ENCODE results near the gene DNAH7. TPM values are rescaled to one million over a fixed set of nuclear protein-coding genes. Genes with fewer than 3 reads are reported as not detected.

DNAH7 gene
- total and polyA plus RNA-seq, 10 of the 15 experiments (the other 5 are each of a cell fraction or from before 2014, with no cell fraction given) = 0.05 to 0.61 (median 0.16) TPM

- no peak for TF ChIP-seq ZBTB33 (IDR thresholded peaks at IDR 0.05)
These were observed 165.8 kb downstream of the DNAH7 start (continued) for GRCh38 chr2:195902857-195903256.

GRCh38 chr2:195899226-195899625 is 169.4 kb downstream of the DNAH7 start:
- FAIRE-seq (no peak), DNase-seq (ENCODE audit: low read depth, low spot score) (no peak), ATAC-seq (no peak)
- H3K9me3 ChIP-seq (replicated peaks; ENCODE audit: control insufficient read depth, insufficient read depth, low read length) = no peaks in the 10 kb centered on the region
- ChIA-PET POLR2A (no interaction called here), CTCF (no interaction called here), RAD21 (ENCODE audit: unreplicated experiment) (no interaction called here), SMC1A (ENCODE audit: uncharacterized antibody, unreplicated experiment) (no interaction called here)
- no peak overlapping the region for H3K27ac ChIP-seq (ENCODE audit: control insufficient read depth, insufficient read depth)
- no peaks in the 10 kb centered on the region for H4K20me1 ChIP-seq (ENCODE audit: control insufficient read depth, insufficient read depth)
- in situ Hi-C loops (cut with MboI) = no loop called here
- H3K4me2 ChIP-seq (ENCODE audit: control insufficient read depth, insufficient read depth) = no peak overlapping the region
- H3K9ac ChIP-seq (ENCODE audit: control insufficient read depth, insufficient read depth, low read length) = no peak overlapping the region
- BruUV-seq (replicated peaks) = no TSS peak
- H3K79me2 ChIP-seq (ENCODE audit: control insufficient read depth, insufficient read depth, low read length) = no peaks in the 10 kb centered on the region
- no peaks in the 10 kb centered on the region for H3K27me3 ChIP-seq (replicated peaks in 1 of 2; ENCODE audit: control insufficient read depth in 2 of 2, insufficient read depth in 2 of 2, low read length in 1 of 2)
- no peaks in the 10 kb centered on the region for H3K4me1 ChIP-seq (ENCODE audit: control insufficient read depth, insufficient read depth, low read length)
- intact Hi-C loops (cut with micrococcal nuclease; ENCODE audit: unreplicated experiment) = no loop called here
- H2AFZ ChIP-seq (ENCODE audit: control insufficient read depth, low read depth, low read length) = no peak overlapping the region
- H3K36me3 ChIP-seq (ENCODE audit: control insufficient read depth in 2 of 2, insufficient read depth in 2 of 2, low read length in 1 of 2) = no peaks in the 10 kb centered on the region
- H3K4me3 ChIP-seq = no peak overlapping the region
- TF ChIP-seq STAT3 (IDR thresholded peaks at IDR 0.05; ENCODE audit: low read depth, low read length) (no peak), ASH2L (IDR thresholded peaks at IDR 0.05; ENCODE audit: borderline replicate concordance, low read depth) (no peak), MEF2A (IDR thresholded peaks at IDR 0.05; ENCODE audit: insufficient read depth, low read depth, low read length) (no peak), ELK1 (IDR thresholded peaks at IDR 0.05; ENCODE audit: low read depth, low read length) (no peak), NR2F1 (conservative IDR thresholded peaks at IDR 0.05) (no peak), MXI1 (IDR thresholded peaks at IDR 0.05; ENCODE audit: low read depth, low read length) (no peak), NFIC (IDR thresholded peaks at IDR 0.05; ENCODE audit: low read depth, low read length) (no peak), BCL3 (IDR thresholded peaks at IDR 0.05; ENCODE audit: borderline replicate concordance, insufficient read depth, low read depth, low read length, poor library complexity, severe bottlenecking) (no peak)
- TF ChIP-seq, protein P1, sequence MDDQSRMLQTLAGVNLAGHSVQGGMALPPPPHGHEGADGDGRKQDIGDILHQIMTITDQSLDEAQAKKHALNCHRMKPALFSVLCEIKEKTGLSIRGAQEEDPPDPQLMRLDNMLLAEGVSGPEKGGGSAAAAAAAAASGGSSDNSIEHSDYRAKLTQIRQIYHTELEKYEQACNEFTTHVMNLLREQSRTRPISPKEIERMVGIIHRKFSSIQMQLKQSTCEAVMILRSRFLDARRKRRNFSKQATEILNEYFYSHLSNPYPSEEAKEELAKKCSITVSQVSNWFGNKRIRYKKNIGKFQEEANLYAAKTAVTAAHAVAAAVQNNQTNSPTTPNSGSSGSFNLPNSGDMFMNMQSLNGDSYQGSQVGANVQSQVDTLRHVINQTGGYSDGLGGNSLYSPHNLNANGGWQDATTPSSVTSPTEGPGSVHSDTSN (IDR thresholded peaks at IDR 0.05; ENCODE audit: insufficient replicate concordance, low read depth, low read length) = no peak
- TF ChIP-seq, protein P2, sequence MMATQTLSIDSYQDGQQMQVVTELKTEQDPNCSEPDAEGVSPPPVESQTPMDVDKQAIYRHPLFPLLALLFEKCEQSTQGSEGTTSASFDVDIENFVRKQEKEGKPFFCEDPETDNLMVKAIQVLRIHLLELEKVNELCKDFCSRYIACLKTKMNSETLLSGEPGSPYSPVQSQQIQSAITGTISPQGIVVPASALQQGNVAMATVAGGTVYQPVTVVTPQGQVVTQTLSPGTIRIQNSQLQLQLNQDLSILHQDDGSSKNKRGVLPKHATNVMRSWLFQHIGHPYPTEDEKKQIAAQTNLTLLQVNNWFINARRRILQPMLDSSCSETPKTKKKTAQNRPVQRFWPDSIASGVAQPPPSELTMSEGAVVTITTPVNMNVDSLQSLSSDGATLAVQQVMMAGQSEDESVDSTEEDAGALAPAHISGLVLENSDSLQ (IDR thresholded peaks at IDR 0.05) = no peak
- TF ChIP-seq, protein P3, sequence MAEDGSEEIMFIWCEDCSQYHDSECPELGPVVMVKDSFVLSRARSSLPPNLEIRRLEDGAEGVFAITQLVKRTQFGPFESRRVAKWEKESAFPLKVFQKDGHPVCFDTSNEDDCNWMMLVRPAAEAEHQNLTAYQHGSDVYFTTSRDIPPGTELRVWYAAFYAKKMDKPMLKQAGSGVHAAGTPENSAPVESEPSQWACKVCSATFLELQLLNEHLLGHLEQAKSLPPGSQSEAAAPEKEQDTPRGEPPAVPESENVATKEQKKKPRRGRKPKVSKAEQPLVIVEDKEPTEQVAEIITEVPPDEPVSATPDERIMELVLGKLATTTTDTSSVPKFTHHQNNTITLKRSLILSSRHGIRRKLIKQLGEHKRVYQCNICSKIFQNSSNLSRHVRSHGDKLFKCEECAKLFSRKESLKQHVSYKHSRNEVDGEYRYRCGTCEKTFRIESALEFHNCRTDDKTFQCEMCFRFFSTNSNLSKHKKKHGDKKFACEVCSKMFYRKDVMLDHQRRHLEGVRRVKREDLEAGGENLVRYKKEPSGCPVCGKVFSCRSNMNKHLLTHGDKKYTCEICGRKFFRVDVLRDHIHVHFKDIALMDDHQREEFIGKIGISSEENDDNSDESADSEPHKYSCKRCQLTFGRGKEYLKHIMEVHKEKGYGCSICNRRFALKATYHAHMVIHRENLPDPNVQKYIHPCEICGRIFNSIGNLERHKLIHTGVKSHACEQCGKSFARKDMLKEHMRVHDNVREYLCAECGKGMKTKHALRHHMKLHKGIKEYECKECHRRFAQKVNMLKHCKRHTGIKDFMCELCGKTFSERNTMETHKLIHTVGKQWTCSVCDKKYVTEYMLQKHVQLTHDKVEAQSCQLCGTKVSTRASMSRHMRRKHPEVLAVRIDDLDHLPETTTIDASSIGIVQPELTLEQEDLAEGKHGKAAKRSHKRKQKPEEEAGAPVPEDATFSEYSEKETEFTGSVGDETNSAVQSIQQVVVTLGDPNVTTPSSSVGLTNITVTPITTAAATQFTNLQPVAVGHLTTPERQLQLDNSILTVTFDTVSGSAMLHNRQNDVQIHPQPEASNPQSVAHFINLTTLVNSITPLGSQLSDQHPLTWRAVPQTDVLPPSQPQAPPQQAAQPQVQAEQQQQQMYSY (CRISPR knock-in tag; IDR thresholded peaks at IDR 0.05) = no peak
